ENCODE measurements around the gene MAP2K2. TPM values are rescaled to one million over a fixed set of nuclear protein-coding genes. Genes with fewer than 3 reads are reported as not detected.

Gene MAP2K2
- total RNA-seq, 2 donors from 2014 or later: 191 TPM

- WGBS, 2 experiments (ENCODE audit: insufficient coverage in 1 of 2, insufficient read length in 1 of 2): 92 to 95% methylated on average over 4 to 9 of the region's 9 CpGs
- TF ChIP-seq CTCF (conservative IDR thresholded peaks at IDR 0.05): no peak
- H3K27ac ChIP-seq (ENCODE audit: low read depth, low read length): no peak overlapping the region
Observed at GRCh38 chr19:4103080-4103433, 20.9 kb downstream of the MAP2K2 start.

GRCh38 chr19:4102339-4103079, 21.4 kb downstream of the MAP2K2 start:
- Mint-ChIP-seq H3K27me3 (ENCODE audit: insufficient read depth) (no peaks in the 10 kb centered on the region), H3K9me3 (no peaks in the 10 kb centered on the region), H3K4me1 (no peaks in the 10 kb centered on the region), H3K27ac (no peak overlapping the region), H3K4me3 (no peak overlapping the region), H3K36me3 (ENCODE audit: low read depth) (peaks cover 63% of the 10 kb centered on the region)
- Histone ChIP-seq H3K4me1 (ENCODE audit: control insufficient read depth, insufficient read depth, low read length) (no peaks in the 10 kb centered on the region), H3K27me3 (ENCODE audit: control insufficient read depth, insufficient read depth, low read length, poor library complexity, severe bottlenecking) (no peaks in the 10 kb centered on the region), H3K36me3 (ENCODE audit: control insufficient read depth, insufficient read depth, low read length) (peaks cover 52% of the 10 kb centered on the region), H3K4me3 (ENCODE audit: low read length) (no peak overlapping the region), H3K9me3 (ENCODE audit: control insufficient read depth, low read length) (no peaks in the 10 kb centered on the region), H3K9ac (ENCODE audit: extremely low read depth, low read length, poor library complexity, severe bottlenecking) (no peak overlapping the region), H3K27ac (ENCODE audit: low read depth, low read length) (no peak overlapping the region)
- 95 to 97% methylated on average over 37 to 53 of the region's 53 CpGs for WGBS, 2 experiments (ENCODE audit: insufficient coverage in 1 of 2, insufficient read length in 1 of 2)
- DNase-seq: no peak
- TF ChIP-seq CTCF (conservative IDR thresholded peaks at IDR 0.05): no peak

More at GRCh38 chr19:4103080-4103433, 20.9 kb downstream of the MAP2K2 start:
- peaks cover 65% of the 10 kb centered on the region for H3K36me3 Mint-ChIP-seq (ENCODE audit: low read depth)
- no peak overlapping the region for H3K9ac ChIP-seq (ENCODE audit: extremely low read depth, low read length, poor library complexity, severe bottlenecking)
- H3K27me3 ChIP-seq (ENCODE audit: control insufficient read depth, insufficient read depth, low read length, poor library complexity, severe bottlenecking): no peaks in the 10 kb centered on the region
- peaks cover 53% of the 10 kb centered on the region for H3K36me3 ChIP-seq (ENCODE audit: control insufficient read depth, insufficient read depth, low read length)
- no peak overlapping the region for H3K4me3 ChIP-seq (ENCODE audit: low read length)
- H3K4me3 Mint-ChIP-seq: no peak overlapping the region
- no peaks in the 10 kb centered on the region for H3K9me3 Mint-ChIP-seq
- H3K27ac Mint-ChIP-seq: no peak overlapping the region
- H3K9me3 ChIP-seq (ENCODE audit: control insufficient read depth, low read length): no peaks in the 10 kb centered on the region
- H3K4me1 Mint-ChIP-seq: no peaks in the 10 kb centered on the region
- H3K27me3 Mint-ChIP-seq (ENCODE audit: insufficient read depth): no peaks in the 10 kb centered on the region
- no peaks in the 10 kb centered on the region for H3K4me1 ChIP-seq (ENCODE audit: control insufficient read depth, insufficient read depth, low read length)
- no peak for DNase-seq

DNA sequence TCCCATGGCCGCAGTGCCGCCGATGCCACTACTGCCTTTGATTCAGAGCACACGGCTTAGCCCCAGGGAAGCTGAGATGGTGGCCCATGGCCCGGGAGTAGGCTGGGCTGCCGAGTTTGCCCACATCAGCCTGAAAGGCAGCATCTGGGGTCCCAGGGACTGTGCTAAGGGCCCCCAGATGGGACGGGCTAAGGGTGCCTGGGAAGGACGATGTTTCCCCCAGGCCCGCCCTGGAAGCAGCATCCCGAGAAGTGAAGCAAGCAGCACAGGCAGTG, 22.5 kb downstream of the MAP2K2 start:
- Histone ChIP-seq H3K4me1 (ENCODE audit: control insufficient read depth, insufficient read depth, low read length) (no peaks in the 10 kb centered on the region), H3K9me3 (ENCODE audit: control insufficient read depth, low read length) (no peaks in the 10 kb centered on the region), H3K27ac (ENCODE audit: low read depth, low read length) (no peak overlapping the region), H3K9ac (ENCODE audit: extremely low read depth, low read length, poor library complexity, severe bottlenecking) (no peak overlapping the region), H3K36me3 (ENCODE audit: control insufficient read depth, insufficient read depth, low read length) (peaks cover 45% of the 10 kb centered on the region), H3K27me3 (ENCODE audit: control insufficient read depth, insufficient read depth, low read length, poor library complexity, severe bottlenecking) (no peaks in the 10 kb centered on the region), H3K4me3 (ENCODE audit: low read length) (no peak overlapping the region)
- 97 to 100% methylated on average over 3 to 10 of the region's 10 CpGs for WGBS, 2 experiments (ENCODE audit: insufficient coverage in 1 of 2, insufficient read length in 1 of 2)
- Mint-ChIP-seq H3K9me3 (no peaks in the 10 kb centered on the region), H3K4me3 (no peak overlapping the region), H3K27ac (no peak overlapping the region), H3K4me1 (no peaks in the 10 kb centered on the region), H3K36me3 (ENCODE audit: low read depth) (peaks cover 65% of the 10 kb centered on the region), H3K27me3 (ENCODE audit: insufficient read depth) (no peaks in the 10 kb centered on the region)
- no peak for TF ChIP-seq CTCF (conservative IDR thresholded peaks at IDR 0.05)
- no peak for DNase-seq
